Measurements from ENCODE around the gene SLC17A4. TPM values are rescaled to one million over a fixed set of nuclear protein-coding genes. Genes with fewer than 3 reads are reported as not detected.

Gene SLC17A4
- total RNA-seq, 2 experiments from 2014 or later = not detected

GRCh38 chr6:25777031-25777430 lies 22.5 kb downstream of the SLC17A4 start:
- Mint-ChIP-seq H3K4me1 (ENCODE audit: low read depth) (peaks cover 7% of the 10 kb centered on the region), H3K27me3 (peaks cover 13% of the 10 kb centered on the region), H3K4me3 (no peak overlapping the region), H3K27ac (no peak overlapping the region), H3K36me3 (ENCODE audit: low read depth) (no peaks in the 10 kb centered on the region), H3K9me3 (no peaks in the 10 kb centered on the region)
- no peak for ATAC-seq
- POLR2A ChIA-PET = no interaction called here
- CTCF ChIA-PET = no interaction called here
- DNase-seq = no peak
- intact Hi-C loops (cut with micrococcal nuclease) = no loop called here
- TF ChIP-seq CTCF (IDR thresholded peaks at IDR 0.05) = no peak

- Mint-ChIP-seq H3K27ac (no peak overlapping the region), H3K4me3 (no peak overlapping the region)
- ATAC-seq = no peak
Observed at GRCh38 chr6:25777856-25778649, 23.5 kb downstream of the SLC17A4 start.

GRCh38 chr6:25781134-25781533 lies 26.6 kb downstream of the SLC17A4 start:
- TF ChIP-seq CTCF (IDR thresholded peaks at IDR 0.05) = no peak
- Mint-ChIP-seq H3K27ac (no peak overlapping the region), H3K4me3 (no peak overlapping the region), H3K4me1 (ENCODE audit: low read depth) (peaks cover 7% of the 10 kb centered on the region), H3K9me3 (no peaks in the 10 kb centered on the region), H3K36me3 (ENCODE audit: low read depth) (no peaks in the 10 kb centered on the region), H3K27me3 (peaks cover 9% of the 10 kb centered on the region)
- CTCF ChIA-PET = interaction anchor here (1.1 kb wide), 1 partner anchor 12 kb away, joined by 3 read pairs; no protein-coding TSS in a partner anchor
- POLR2A ChIA-PET = no interaction called here
- no peak for DNase-seq
- intact Hi-C loops (cut with micrococcal nuclease) = no loop called here
- ATAC-seq = no peak

More at GRCh38 chr6:25777856-25778649, 23.5 kb downstream of the SLC17A4 start:
- ChIA-PET CTCF (interaction anchor here (1.7 kb wide), 1 partner anchor 10 kb away, joined by 8 read pairs; no protein-coding TSS in a partner anchor), POLR2A (no interaction called here)
- no peak for TF ChIP-seq CTCF (IDR thresholded peaks at IDR 0.05)
- H3K9me3 Mint-ChIP-seq = no peaks in the 10 kb centered on the region
- DNase-seq = no peak
- peaks cover 7% of the 10 kb centered on the region for H3K4me1 Mint-ChIP-seq (ENCODE audit: low read depth)
- intact Hi-C loops (cut with micrococcal nuclease) = no loop called here
- peaks cover 12% of the 10 kb centered on the region for H3K27me3 Mint-ChIP-seq
- no peaks in the 10 kb centered on the region for H3K36me3 Mint-ChIP-seq (ENCODE audit: low read depth)

- Mint-ChIP-seq H3K27ac (no peak overlapping the region), H3K4me3 (no peak overlapping the region), H3K27me3 (no peaks in the 10 kb centered on the region), H3K36me3 (ENCODE audit: low read depth) (no peaks in the 10 kb centered on the region), H3K9me3 (no peaks in the 10 kb centered on the region), H3K4me1 (ENCODE audit: low read depth) (no peaks in the 10 kb centered on the region)
- ATAC-seq (no peak), DNase-seq (no peak)
- ChIA-PET CTCF (interaction anchor here (0.7 to 1.8 kb wide), 11 partner anchors 9 to 223 kb away, joined by 3 to 9 read pairs (median 3); no protein-coding TSS in a partner anchor), POLR2A (no interaction called here)
- intact Hi-C loops (cut with micrococcal nuclease) = no loop called here
- TF ChIP-seq CTCF (IDR thresholded peaks at IDR 0.05) = no peak
Observed at GRCh38 chr6:25787428-25787827, 32.9 kb downstream of the SLC17A4 start.

GRCh38 chr6:25788305-25788922 lies 33.9 kb downstream of the SLC17A4 start:
- ChIA-PET CTCF (interaction anchor here (0.6 to 2.2 kb wide), 29 partner anchors 10 to 577 kb away, joined by 3 to 10 read pairs (median 4); no protein-coding TSS in a partner anchor), POLR2A (no interaction called here)
- Mint-ChIP-seq H3K9me3 (no peaks in the 10 kb centered on the region), H3K36me3 (ENCODE audit: low read depth) (no peaks in the 10 kb centered on the region), H3K27me3 (no peaks in the 10 kb centered on the region), H3K27ac (no peak overlapping the region), H3K4me3 (no peak overlapping the region), H3K4me1 (ENCODE audit: low read depth) (no peaks in the 10 kb centered on the region)
- ATAC-seq = peak; percentile 56
- TF ChIP-seq CTCF (IDR thresholded peaks at IDR 0.05) = peak; percentile 66
- intact Hi-C loops (cut with micrococcal nuclease) = no loop called here
- peak; percentile 51 for DNase-seq
